Activated gamma-delta T cell treated with anti-CD3 and anti-CD28 coated beads, Interleukin-2, amount 50 U/mL, for 16 hours (primary cell): ENCODE data around the gene LRP1B.
"Not testable (repeated sequence)": the region's sequence is repeated elsewhere in the genome, so short reads cannot be mapped to it uniquely, and the experiment has no call there.

Experiments
- DNase-seq: peaks from one replicate; pipeline ENCODE4 v3.0.0-alpha.2; 2020; ENCODE audit warnings: low read depth

LRP1B gene

GRCh38 chr2:141889788-141890187, 241.0 kb downstream of the LRP1B start:
- no peak for DNase-seq

- no peak for DNase-seq
These were observed 241.7 kb downstream of the LRP1B start for GRCh38 chr2:141888987-141889555.

GRCh38 chr2:141887363-141887762, 243.5 kb downstream of the LRP1B start:
- no peak for DNase-seq

- no peak for DNase-seq
These were observed 252.8 kb downstream of the LRP1B start for GRCh38 chr2:141878016-141878415.

- DNase-seq = no peak
These were observed 258.7 kb downstream of the LRP1B start for GRCh38 chr2:141871913-141872634.

GRCh38 chr2:141869572-141869971, 261.2 kb downstream of the LRP1B start:
- DNase-seq = no peak

- no peak for DNase-seq
These were observed 266.9 kb downstream of the LRP1B start for GRCh38 chr2:141863964-141864363.

- DNase-seq = no peak
These were observed 274.4 kb downstream of the LRP1B start for GRCh38 chr2:141856215-141856919.

- DNase-seq = no peak
These were observed 282.6 kb downstream of the LRP1B start for GRCh38 chr2:141848191-141848590.

GRCh38 chr2:141844231-141844630, 286.6 kb downstream of the LRP1B start:
- no peak for DNase-seq

GRCh38 chr2:141835103-141835502, 295.7 kb downstream of the LRP1B start:
- no peak for DNase-seq

- no peak for DNase-seq
These were observed 302.1 kb downstream of the LRP1B start for GRCh38 chr2:141828761-141829160.

- DNase-seq = no peak
These were observed 306.0 kb downstream of the LRP1B start for GRCh38 chr2:141824790-141825189.

- no peak for DNase-seq
These were observed 309.9 kb downstream of the LRP1B start for GRCh38 chr2:141820893-141821292.

- not testable (repeated sequence) for DNase-seq
These were observed 315.5 kb downstream of the LRP1B start for GRCh38 chr2:141815320-141815719.

GRCh38 chr2:141814150-141814549, 316.7 kb downstream of the LRP1B start:
- DNase-seq = no peak

- no peak for DNase-seq
These were observed 320.7 kb downstream of the LRP1B start for GRCh38 chr2:141810148-141810547.

GRCh38 chr2:141806090-141806489, 324.7 kb downstream of the LRP1B start:
- no peak for DNase-seq

- DNase-seq = no peak
These were observed 325.5 kb downstream of the LRP1B start for GRCh38 chr2:141805302-141805701.

- DNase-seq = no peak
These were observed 334.4 kb downstream of the LRP1B start for GRCh38 chr2:141796449-141796848.

GRCh38 chr2:141791521-141791920, 339.3 kb downstream of the LRP1B start:
- no peak for DNase-seq

GRCh38 chr2:141782574-141782973, 348.2 kb downstream of the LRP1B start:
- no peak for DNase-seq

- no peak for DNase-seq
These were observed 352.4 kb downstream of the LRP1B start for GRCh38 chr2:141778315-141778835.
